GM10847 (cell line): ENCODE results near the gene CMTM2.

Experiments used
- POLR2A ChIP-seq: IDR thresholded peaks from 2 replicates; pipeline ENCODE4 v1.6.1; 2011; ENCODE audit not compliant: insufficient read length; ENCODE audit errors: extremely low read depth

Gene CMTM2

GRCh38 chr16:66590322-66590721, 11.1 kb downstream of the CMTM2 start:
- TF ChIP-seq POLR2A = no peak

GRCh38 chr16:66591018-66591417, 11.8 kb downstream of the CMTM2 start:
- TF ChIP-seq POLR2A = no peak

GRCh38 chr16:66592241-66592640, 13.0 kb downstream of the CMTM2 start:
- TF ChIP-seq POLR2A = no peak

- no peak for TF ChIP-seq POLR2A
These were observed 13.6 kb downstream of the CMTM2 start for GRCh38 chr16:66592814-66593213.

DNA sequence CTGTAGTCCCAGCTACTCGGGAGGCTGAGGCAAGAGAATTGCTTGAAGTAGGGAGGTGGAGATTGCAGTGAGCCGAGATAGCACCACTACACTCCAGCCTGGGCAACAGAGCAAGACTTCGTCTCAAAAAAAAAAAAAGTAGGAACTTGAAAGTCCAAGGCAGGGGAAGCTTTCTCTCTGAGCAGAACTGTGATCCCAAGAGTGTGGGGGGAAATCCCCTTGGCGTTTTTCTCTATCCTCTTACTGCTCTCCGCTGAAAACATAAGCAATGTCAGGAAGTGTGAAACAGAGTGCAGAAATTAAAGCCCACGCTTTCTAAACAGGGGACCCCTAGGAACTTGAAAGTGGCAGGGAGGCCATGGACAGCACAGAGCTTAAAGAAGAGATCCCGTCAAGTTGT, 15.5 kb downstream of the CMTM2 start:
- no peak for TF ChIP-seq POLR2A

- TF ChIP-seq POLR2A = no peak
These were observed 18.0 kb downstream of the CMTM2 start for GRCh38 chr16:66596986-66597848.

DNA sequence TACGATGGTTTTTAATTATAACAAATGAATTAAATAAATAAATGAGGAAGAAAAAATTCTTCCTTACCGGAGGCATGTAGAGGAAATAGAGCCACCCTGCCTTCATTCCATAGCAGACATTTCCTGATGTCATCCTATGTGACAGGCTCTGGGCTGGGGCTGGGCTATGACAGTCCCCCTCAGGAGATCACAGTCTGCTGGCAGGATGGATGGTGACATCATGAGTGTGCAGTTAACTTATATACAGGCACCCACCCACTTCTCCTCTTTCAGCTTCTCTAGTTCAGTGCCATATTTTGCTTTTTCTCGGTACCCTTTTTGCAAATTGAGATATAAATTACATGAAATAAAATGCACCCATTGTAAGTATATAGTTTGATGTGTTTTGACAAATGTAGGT, 18.8 kb downstream of the CMTM2 start:
- no peak for TF ChIP-seq POLR2A

DNA sequence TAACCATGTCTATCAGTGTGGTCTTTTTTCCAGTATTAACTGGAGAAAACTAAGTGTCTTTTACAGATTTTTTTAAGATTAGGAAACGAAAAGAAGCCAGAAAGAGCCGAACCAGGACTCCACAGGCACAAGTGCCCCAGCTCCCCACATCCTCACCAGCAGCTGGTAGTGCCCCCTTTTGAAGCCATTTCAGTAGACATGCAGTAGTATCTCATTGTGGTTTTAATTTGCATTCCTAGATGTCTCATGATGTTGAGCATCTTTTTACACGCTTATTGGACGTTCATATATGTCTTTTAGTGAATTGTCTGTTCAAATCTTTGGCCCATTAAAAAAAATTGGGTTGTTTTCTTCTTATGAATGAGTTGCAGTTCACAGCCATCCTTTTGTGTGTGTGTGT, 20.5 kb downstream of the CMTM2 start:
- TF ChIP-seq POLR2A = no peak

- no peak for TF ChIP-seq POLR2A
These were observed 21.2 kb downstream of the CMTM2 start for GRCh38 chr16:66600477-66600876.

- no peak for TF ChIP-seq POLR2A
These were observed 22.2 kb downstream of the CMTM2 start for GRCh38 chr16:66601471-66601870.

- no peak for TF ChIP-seq POLR2A
These were observed 24.5 kb downstream of the CMTM2 start for GRCh38 chr16:66603537-66604375.

- TF ChIP-seq POLR2A = no peak
These were observed 25.3 kb downstream of the CMTM2 start, which contains the start of gene CMTM3 for GRCh38 chr16:66604376-66605176. Gene CMTM3, plus strand, starts transcription at chr16:66604704. Its CDS starts 102 bp downstream, at chr16:66604806.

GRCh38 chr16:66605177-66605978, 26.1 kb downstream of the CMTM2 start:
- no peak for TF ChIP-seq POLR2A

GRCh38 chr16:66605979-66606751, 26.9 kb downstream of the CMTM2 start:
- no peak for TF ChIP-seq POLR2A
